Panc1 (cell line): ENCODE results near the gene FJX1.

Experiments used
- POLR2AphosphoS5 ChIP-seq: IDR thresholded peaks from 2 replicates; pipeline ENCODE4 v1.6.1; 2012; ENCODE audit warnings: mild to moderate bottlenecking, low read depth, low read length, moderate library complexity
- SIN3A ChIP-seq: IDR thresholded peaks from 2 replicates; pipeline ENCODE4 v1.6.1; 2012; ENCODE audit warnings: low read depth, mild to moderate bottlenecking, low read length, moderate library complexity, borderline replicate concordance; ENCODE audit not compliant: insufficient read depth
- TCF7L2 ChIP-seq: IDR thresholded peaks from 2 replicates; pipeline ENCODE4 v1.6.1; 2011; ENCODE audit warnings: mild to moderate bottlenecking, low read depth, low read length, inconsistent platforms
- TF ChIP-seq, protein P1 (sequence below): fragments of 450-650 bp; IDR thresholded peaks from 2 replicates; pipeline ENCODE4 v1.5.1; 2017; ENCODE audit warnings: mild to moderate bottlenecking
- TF ChIP-seq, protein P2 (sequence below), 2 experiments: IDR thresholded peaks; 2 replicates each; pipeline ENCODE4 v1.6.1; 2011 to 2012; ENCODE audit warnings: low read depth in 2 of 2, control low read depth in 1 of 2, low read length in 1 of 2, mild to moderate bottlenecking in 1 of 2, moderate library complexity in 1 of 2; ENCODE audit not compliant: insufficient read depth in 1 of 2

DNA sequence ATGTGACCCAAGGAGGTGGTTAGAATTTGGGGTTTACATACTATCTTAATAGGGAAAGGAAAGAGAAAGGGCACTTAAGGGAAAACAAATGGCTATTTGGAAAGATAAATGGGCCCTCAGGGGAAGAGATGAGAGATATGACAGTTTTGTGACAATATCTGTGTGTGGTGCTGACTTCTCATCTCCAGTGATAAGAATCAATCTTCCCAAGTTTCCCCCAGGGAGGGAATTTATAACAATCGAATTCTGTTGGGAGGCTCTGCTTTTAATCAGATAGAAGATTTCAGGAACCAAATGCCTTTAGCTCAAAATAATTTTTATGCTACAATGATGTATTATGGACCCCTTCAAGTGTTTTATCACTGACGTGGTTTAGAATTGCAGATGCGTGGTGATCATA is 46.6 kb upstream of the FJX1 start:
- TF ChIP-seq, protein P1, sequence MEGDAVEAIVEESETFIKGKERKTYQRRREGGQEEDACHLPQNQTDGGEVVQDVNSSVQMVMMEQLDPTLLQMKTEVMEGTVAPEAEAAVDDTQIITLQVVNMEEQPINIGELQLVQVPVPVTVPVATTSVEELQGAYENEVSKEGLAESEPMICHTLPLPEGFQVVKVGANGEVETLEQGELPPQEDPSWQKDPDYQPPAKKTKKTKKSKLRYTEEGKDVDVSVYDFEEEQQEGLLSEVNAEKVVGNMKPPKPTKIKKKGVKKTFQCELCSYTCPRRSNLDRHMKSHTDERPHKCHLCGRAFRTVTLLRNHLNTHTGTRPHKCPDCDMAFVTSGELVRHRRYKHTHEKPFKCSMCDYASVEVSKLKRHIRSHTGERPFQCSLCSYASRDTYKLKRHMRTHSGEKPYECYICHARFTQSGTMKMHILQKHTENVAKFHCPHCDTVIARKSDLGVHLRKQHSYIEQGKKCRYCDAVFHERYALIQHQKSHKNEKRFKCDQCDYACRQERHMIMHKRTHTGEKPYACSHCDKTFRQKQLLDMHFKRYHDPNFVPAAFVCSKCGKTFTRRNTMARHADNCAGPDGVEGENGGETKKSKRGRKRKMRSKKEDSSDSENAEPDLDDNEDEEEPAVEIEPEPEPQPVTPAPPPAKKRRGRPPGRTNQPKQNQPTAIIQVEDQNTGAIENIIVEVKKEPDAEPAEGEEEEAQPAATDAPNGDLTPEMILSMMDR = no peak
- no peak for TF ChIP-seq TCF7L2
- no peak for TF ChIP-seq POLR2AphosphoS5
- TF ChIP-seq, protein P2, sequence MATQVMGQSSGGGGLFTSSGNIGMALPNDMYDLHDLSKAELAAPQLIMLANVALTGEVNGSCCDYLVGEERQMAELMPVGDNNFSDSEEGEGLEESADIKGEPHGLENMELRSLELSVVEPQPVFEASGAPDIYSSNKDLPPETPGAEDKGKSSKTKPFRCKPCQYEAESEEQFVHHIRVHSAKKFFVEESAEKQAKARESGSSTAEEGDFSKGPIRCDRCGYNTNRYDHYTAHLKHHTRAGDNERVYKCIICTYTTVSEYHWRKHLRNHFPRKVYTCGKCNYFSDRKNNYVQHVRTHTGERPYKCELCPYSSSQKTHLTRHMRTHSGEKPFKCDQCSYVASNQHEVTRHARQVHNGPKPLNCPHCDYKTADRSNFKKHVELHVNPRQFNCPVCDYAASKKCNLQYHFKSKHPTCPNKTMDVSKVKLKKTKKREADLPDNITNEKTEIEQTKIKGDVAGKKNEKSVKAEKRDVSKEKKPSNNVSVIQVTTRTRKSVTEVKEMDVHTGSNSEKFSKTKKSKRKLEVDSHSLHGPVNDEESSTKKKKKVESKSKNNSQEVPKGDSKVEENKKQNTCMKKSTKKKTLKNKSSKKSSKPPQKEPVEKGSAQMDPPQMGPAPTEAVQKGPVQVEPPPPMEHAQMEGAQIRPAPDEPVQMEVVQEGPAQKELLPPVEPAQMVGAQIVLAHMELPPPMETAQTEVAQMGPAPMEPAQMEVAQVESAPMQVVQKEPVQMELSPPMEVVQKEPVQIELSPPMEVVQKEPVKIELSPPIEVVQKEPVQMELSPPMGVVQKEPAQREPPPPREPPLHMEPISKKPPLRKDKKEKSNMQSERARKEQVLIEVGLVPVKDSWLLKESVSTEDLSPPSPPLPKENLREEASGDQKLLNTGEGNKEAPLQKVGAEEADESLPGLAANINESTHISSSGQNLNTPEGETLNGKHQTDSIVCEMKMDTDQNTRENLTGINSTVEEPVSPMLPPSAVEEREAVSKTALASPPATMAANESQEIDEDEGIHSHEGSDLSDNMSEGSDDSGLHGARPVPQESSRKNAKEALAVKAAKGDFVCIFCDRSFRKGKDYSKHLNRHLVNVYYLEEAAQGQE (IDR thresholded peaks at IDR 0.05; ENCODE audit: insufficient read depth in 1 of 2, low read depth in 2 of 2, low read length in 1 of 2) = no peak
- no peak for TF ChIP-seq SIN3A
